Mucosa of rectum (tissue), 2 donors: Measurements from ENCODE around the gene WNT9A.

Experiments used
- H3K27ac ChIP-seq, 2 donors: one replicate each; pipeline ENCODE4 v1.7.0; 2013; ENCODE audit warnings: inconsistent platforms in 2 of 2, low read depth in 2 of 2, low read length in 2 of 2
- H3K27me3 ChIP-seq, 2 donors: one replicate each; pipeline ENCODE4 v1.7.0; 2013; ENCODE audit warnings: low read length in 2 of 2; ENCODE audit not compliant: control insufficient read depth in 2 of 2, insufficient read depth in 2 of 2
- H3K36me3 ChIP-seq, 2 donors: one replicate each; pipeline ENCODE4 v1.7.0; 2013; ENCODE audit warnings: low read length in 2 of 2; ENCODE audit not compliant: control insufficient read depth in 2 of 2, insufficient read depth in 2 of 2
- H3K4me1 ChIP-seq, 2 donors: one replicate each; pipeline ENCODE4 v1.7.0; 2013; ENCODE audit warnings: low read length in 2 of 2, mild to moderate bottlenecking in 1 of 2; ENCODE audit not compliant: control insufficient read depth in 2 of 2, insufficient read depth in 2 of 2
- H3K4me3 ChIP-seq, 2 donors: one replicate each; pipeline ENCODE4 v1.7.0; 2013; ENCODE audit warnings: low read length in 2 of 2
- H3K9ac ChIP-seq, 2 donors: one replicate each; pipeline ENCODE4 v1.7.0; 2013; ENCODE audit warnings: low read length in 2 of 2, low read depth in 1 of 2, mild to moderate bottlenecking in 1 of 2
- H3K9me3 ChIP-seq, 2 donors: one replicate each; pipeline ENCODE4 v1.7.0; 2013; ENCODE audit warnings: low read length in 2 of 2; ENCODE audit not compliant: control insufficient read depth in 2 of 2
- donor health status: healthy.
- donor health status: Normal muscosa, but diverticular disease.

Gene WNT9A

GRCh38 chr1:227953022-227953412 is 5.3 kb upstream of the WNT9A start:
- Histone ChIP-seq H3K9ac (no peak overlapping the region), H3K36me3 (no peaks in the 10 kb centered on the region), H3K4me1 (peaks cover 0 to 8% of the 10 kb centered on the region in 2 donors), H3K9me3 (no peaks in the 10 kb centered on the region), H3K27me3 (peaks cover 14 to 16% of the 10 kb centered on the region in 2 donors), H3K27ac (no peak overlapping the region), H3K4me3 (no peak overlapping the region)

GRCh38 chr1:227952374-227953021 is 4.8 kb upstream of the WNT9A start:
- H3K36me3 ChIP-seq = no peaks in the 10 kb centered on the region
- no peaks in the 10 kb centered on the region for H3K9me3 ChIP-seq
- H3K27ac ChIP-seq = no peak overlapping the region
- no peak overlapping the region for H3K9ac ChIP-seq
- H3K27me3 ChIP-seq = peaks cover 14 to 16% of the 10 kb centered on the region in 2 donors
- H3K4me1 ChIP-seq = peaks cover 0 to 8% of the 10 kb centered on the region in 2 donors
- no peak overlapping the region for H3K4me3 ChIP-seq

- H3K36me3 ChIP-seq = no peaks in the 10 kb centered on the region
- no peak overlapping the region for H3K27ac ChIP-seq
- no peak overlapping the region for H3K4me3 ChIP-seq
- H3K27me3 ChIP-seq = peaks cover 14 to 16% of the 10 kb centered on the region in 2 donors
- H3K9me3 ChIP-seq = no peaks in the 10 kb centered on the region
- H3K9ac ChIP-seq = no peak overlapping the region
- peaks cover 2 to 12% of the 10 kb centered on the region in 2 donors for H3K4me1 ChIP-seq
Observed at GRCh38 chr1:227951624-227952373, 4.1 kb upstream of the WNT9A start.

- H3K9ac ChIP-seq = no peak overlapping the region
- no peaks in the 10 kb centered on the region for H3K9me3 ChIP-seq
- H3K4me1 ChIP-seq = peaks cover 10 to 19% of the 10 kb centered on the region in 2 donors
- no peak overlapping the region for H3K4me3 ChIP-seq
- no peak overlapping the region for H3K27ac ChIP-seq
- no peaks in the 10 kb centered on the region for H3K36me3 ChIP-seq
- H3K27me3 ChIP-seq = peaks cover 14 to 16% of the 10 kb centered on the region in 2 donors
Observed at GRCh38 chr1:227950735-227951346, 3.1 kb upstream of the WNT9A start.

GRCh38 chr1:227949954-227950734 is 2.4 kb upstream of the WNT9A start:
- H3K4me3 ChIP-seq = no peak overlapping the region
- H3K9me3 ChIP-seq = no peaks in the 10 kb centered on the region
- peaks cover 16 to 22% of the 10 kb centered on the region in 2 donors for H3K4me1 ChIP-seq
- H3K27me3 ChIP-seq = peaks cover 11 to 16% of the 10 kb centered on the region in 2 donors
- no peak overlapping the region for H3K27ac ChIP-seq
- H3K36me3 ChIP-seq = no peaks in the 10 kb centered on the region
- no peak overlapping the region for H3K9ac ChIP-seq

GRCh38 chr1:227949341-227949921 is 1.7 kb upstream of the WNT9A start:
- no peak overlapping the region for H3K27ac ChIP-seq

GRCh38 chr1:227948493-227949260 is 945 bp upstream of the WNT9A start:
- H3K4me3 ChIP-seq = peak overlapping the region; percentile 42 to 45
- peaks cover 11 to 16% of the 10 kb centered on the region in 2 donors for H3K27me3 ChIP-seq
- no peaks in the 10 kb centered on the region for H3K36me3 ChIP-seq
- peak overlapping the region in 1 of 2 donors; percentile 52 for H3K9ac ChIP-seq
- peaks cover 17 to 27% of the 10 kb centered on the region in 2 donors for H3K4me1 ChIP-seq
- no peak overlapping the region for H3K27ac ChIP-seq
- no peaks in the 10 kb centered on the region for H3K9me3 ChIP-seq

More at GRCh38 chr1:227949341-227949921, 1.7 kb upstream of the WNT9A start:
- Histone ChIP-seq H3K27me3 (peaks cover 11 to 16% of the 10 kb centered on the region in 2 donors), H3K36me3 (no peaks in the 10 kb centered on the region), H3K9ac (no peak overlapping the region), H3K4me1 (peaks cover 17 to 27% of the 10 kb centered on the region in 2 donors), H3K9me3 (no peaks in the 10 kb centered on the region), H3K4me3 (no peak overlapping the region)

GRCh38 chr1:227947386-227947675 is 401 bp downstream of the WNT9A start:
- Histone ChIP-seq H3K27ac (peak overlapping the region; percentile 68 to 79), H3K9ac (peak overlapping the region; percentile 41 to 55), H3K4me3 (peak overlapping the region; percentile 58 to 62)

More at GRCh38 chr1:227947386-227947675, 401 bp downstream of the WNT9A start:
- peaks cover 17 to 27% of the 10 kb centered on the region in 2 donors for H3K4me1 ChIP-seq
- H3K27me3 ChIP-seq = peaks cover 9% of the 10 kb centered on the region in 2 donors
- H3K9me3 ChIP-seq = no peaks in the 10 kb centered on the region
- no peaks in the 10 kb centered on the region for H3K36me3 ChIP-seq
